ENCODE results near the gene TOX3.

TOX3 gene

GRCh38 chr16:52422307-52422706 lies 124.6 kb downstream of the TOX3 start:
- H3K36me3 ChIP-seq (ENCODE audit: control insufficient read depth, insufficient read depth, low read length): no peaks in the 10 kb centered on the region
- no peaks in the 10 kb centered on the region for H3K27me3 ChIP-seq (ENCODE audit: control insufficient read depth, insufficient read depth, low read length)
- no peak overlapping the region for H3K9ac ChIP-seq (ENCODE audit: low read length)
- no peak overlapping the region for H3K27ac ChIP-seq (ENCODE audit: low read depth, low read length)
- H3K9me3 ChIP-seq (ENCODE audit: control insufficient read depth, insufficient read depth, low read depth, low read length): 0 out of 2 replicates have a peak, but pooled peaks cover 3% of the 10 kb centered on the region
- no peaks in the 10 kb centered on the region for H3K4me1 ChIP-seq (ENCODE audit: control insufficient read depth, insufficient read depth, low read length)
- no peak overlapping the region for H3K4me3 ChIP-seq (ENCODE audit: low read depth, low read length)

- H3K4me1 ChIP-seq (ENCODE audit: control insufficient read depth, insufficient read depth, low read length): no peaks in the 10 kb centered on the region
- H3K36me3 ChIP-seq (ENCODE audit: control insufficient read depth, insufficient read depth, low read length): no peaks in the 10 kb centered on the region
- no peak overlapping the region for H3K27ac ChIP-seq (ENCODE audit: low read depth, low read length)
- no peak overlapping the region for H3K4me3 ChIP-seq (ENCODE audit: low read depth, low read length)
- no peak overlapping the region for H3K9ac ChIP-seq (ENCODE audit: low read length)
- peaks cover 15% of the 10 kb centered on the region for H3K9me3 ChIP-seq (ENCODE audit: control insufficient read depth, insufficient read depth, low read depth, low read length)
- no peaks in the 10 kb centered on the region for H3K27me3 ChIP-seq (ENCODE audit: control insufficient read depth, insufficient read depth, low read length)
Measured at GRCh38 chr16:52418201-52418600, 128.7 kb downstream of the TOX3 start.

- no peak overlapping the region for H3K27ac ChIP-seq (ENCODE audit: low read depth, low read length)
- H3K27me3 ChIP-seq (ENCODE audit: control insufficient read depth, insufficient read depth, low read length): no peaks in the 10 kb centered on the region
- H3K4me3 ChIP-seq (ENCODE audit: low read depth, low read length): no peak overlapping the region
- H3K9me3 ChIP-seq (ENCODE audit: control insufficient read depth, insufficient read depth, low read depth, low read length): peaks cover 15% of the 10 kb centered on the region
- no peaks in the 10 kb centered on the region for H3K36me3 ChIP-seq (ENCODE audit: control insufficient read depth, insufficient read depth, low read length)
- no peaks in the 10 kb centered on the region for H3K4me1 ChIP-seq (ENCODE audit: control insufficient read depth, insufficient read depth, low read length)
- H3K9ac ChIP-seq (ENCODE audit: low read length): no peak overlapping the region
Measured at GRCh38 chr16:52416888-52417287, 130.1 kb downstream of the TOX3 start.

- Histone ChIP-seq H3K9ac (ENCODE audit: low read length) (no peak overlapping the region), H3K36me3 (ENCODE audit: control insufficient read depth, insufficient read depth, low read length) (no peaks in the 10 kb centered on the region), H3K4me1 (ENCODE audit: control insufficient read depth, insufficient read depth, low read length) (no peaks in the 10 kb centered on the region), H3K9me3 (ENCODE audit: control insufficient read depth, insufficient read depth, low read depth, low read length) (peaks cover under 1% of the 10 kb centered on the region), H3K27ac (ENCODE audit: low read depth, low read length) (no peak overlapping the region), H3K4me3 (ENCODE audit: low read depth, low read length) (no peak overlapping the region), H3K27me3 (ENCODE audit: control insufficient read depth, insufficient read depth, low read length) (no peaks in the 10 kb centered on the region)
Measured at GRCh38 chr16:52411011-52411410, 135.9 kb downstream of the TOX3 start.

- no peaks in the 10 kb centered on the region for H3K9me3 ChIP-seq (ENCODE audit: control insufficient read depth, insufficient read depth, low read depth, low read length)
- H3K27me3 ChIP-seq (ENCODE audit: control insufficient read depth, insufficient read depth, low read length): no peaks in the 10 kb centered on the region
- H3K4me3 ChIP-seq (ENCODE audit: low read depth, low read length): no peak overlapping the region
- H3K9ac ChIP-seq (ENCODE audit: low read length): no peak overlapping the region
- H3K36me3 ChIP-seq (ENCODE audit: control insufficient read depth, insufficient read depth, low read length): no peaks in the 10 kb centered on the region
- H3K27ac ChIP-seq (ENCODE audit: low read depth, low read length): no peak overlapping the region
- no peaks in the 10 kb centered on the region for H3K4me1 ChIP-seq (ENCODE audit: control insufficient read depth, insufficient read depth, low read length)
Measured at GRCh38 chr16:52408191-52408845, 138.6 kb downstream of the TOX3 start.

GRCh38 chr16:52407778-52408177 lies 139.2 kb downstream of the TOX3 start:
- Histone ChIP-seq H3K4me3 (ENCODE audit: low read depth, low read length) (no peak overlapping the region), H3K36me3 (ENCODE audit: control insufficient read depth, insufficient read depth, low read length) (no peaks in the 10 kb centered on the region), H3K27me3 (ENCODE audit: control insufficient read depth, insufficient read depth, low read length) (no peaks in the 10 kb centered on the region), H3K27ac (ENCODE audit: low read depth, low read length) (no peak overlapping the region), H3K4me1 (ENCODE audit: control insufficient read depth, insufficient read depth, low read length) (no peaks in the 10 kb centered on the region), H3K9ac (ENCODE audit: low read length) (no peak overlapping the region), H3K9me3 (ENCODE audit: control insufficient read depth, insufficient read depth, low read depth, low read length) (no peaks in the 10 kb centered on the region)

GRCh38 chr16:52405441-52405840 lies 141.5 kb downstream of the TOX3 start:
- Histone ChIP-seq H3K27ac (ENCODE audit: low read depth, low read length) (no peak overlapping the region), H3K4me3 (ENCODE audit: low read depth, low read length) (no peak overlapping the region), H3K4me1 (ENCODE audit: control insufficient read depth, insufficient read depth, low read length) (no peaks in the 10 kb centered on the region), H3K36me3 (ENCODE audit: control insufficient read depth, insufficient read depth, low read length) (no peaks in the 10 kb centered on the region), H3K9me3 (ENCODE audit: control insufficient read depth, insufficient read depth, low read depth, low read length) (no peaks in the 10 kb centered on the region), H3K9ac (ENCODE audit: low read length) (no peak overlapping the region), H3K27me3 (ENCODE audit: control insufficient read depth, insufficient read depth, low read length) (no peaks in the 10 kb centered on the region)

- H3K4me1 ChIP-seq (ENCODE audit: control insufficient read depth, insufficient read depth, low read length): 0 out of 2 replicates have a peak, but pooled peaks cover 1% of the 10 kb centered on the region
- no peaks in the 10 kb centered on the region for H3K36me3 ChIP-seq (ENCODE audit: control insufficient read depth, insufficient read depth, low read length)
- no peak overlapping the region for H3K4me3 ChIP-seq (ENCODE audit: low read depth, low read length)
- no peak overlapping the region for H3K27ac ChIP-seq (ENCODE audit: low read depth, low read length)
- no peak overlapping the region for H3K9ac ChIP-seq (ENCODE audit: low read length)
- H3K27me3 ChIP-seq (ENCODE audit: control insufficient read depth, insufficient read depth, low read length): no peaks in the 10 kb centered on the region
- no peaks in the 10 kb centered on the region for H3K9me3 ChIP-seq (ENCODE audit: control insufficient read depth, insufficient read depth, low read depth, low read length)
Measured at GRCh38 chr16:52404546-52404945, 142.4 kb downstream of the TOX3 start.

GRCh38 chr16:52399116-52399515 lies 147.8 kb downstream of the TOX3 start:
- no peak overlapping the region for H3K9ac ChIP-seq (ENCODE audit: low read length)

GRCh38 chr16:52398491-52398960 lies 148.4 kb downstream of the TOX3 start:
- H3K36me3 ChIP-seq (ENCODE audit: control insufficient read depth, insufficient read depth, low read length): no peaks in the 10 kb centered on the region
- no peak overlapping the region for H3K4me3 ChIP-seq (ENCODE audit: low read depth, low read length)
- H3K4me1 ChIP-seq (ENCODE audit: control insufficient read depth, insufficient read depth, low read length): peaks cover 13% of the 10 kb centered on the region
- H3K27me3 ChIP-seq (ENCODE audit: control insufficient read depth, insufficient read depth, low read length): no peaks in the 10 kb centered on the region
- no peak overlapping the region for H3K9ac ChIP-seq (ENCODE audit: low read length)
- no peaks in the 10 kb centered on the region for H3K9me3 ChIP-seq (ENCODE audit: control insufficient read depth, insufficient read depth, low read depth, low read length)
- no peak overlapping the region for H3K27ac ChIP-seq (ENCODE audit: low read depth, low read length)

More at GRCh38 chr16:52399116-52399515, 147.8 kb downstream of the TOX3 start:
- Histone ChIP-seq H3K4me1 (ENCODE audit: control insufficient read depth, insufficient read depth, low read length) (peaks cover 13% of the 10 kb centered on the region), H3K36me3 (ENCODE audit: control insufficient read depth, insufficient read depth, low read length) (no peaks in the 10 kb centered on the region), H3K27me3 (ENCODE audit: control insufficient read depth, insufficient read depth, low read length) (no peaks in the 10 kb centered on the region), H3K4me3 (ENCODE audit: low read depth, low read length) (no peak overlapping the region), H3K9me3 (ENCODE audit: control insufficient read depth, insufficient read depth, low read depth, low read length) (no peaks in the 10 kb centered on the region), H3K27ac (ENCODE audit: low read depth, low read length) (no peak overlapping the region)

GRCh38 chr16:52398021-52398420 lies 148.9 kb downstream of the TOX3 start:
- Histone ChIP-seq H3K4me1 (ENCODE audit: control insufficient read depth, insufficient read depth, low read length) (peaks cover 13% of the 10 kb centered on the region), H3K9me3 (ENCODE audit: control insufficient read depth, insufficient read depth, low read depth, low read length) (no peaks in the 10 kb centered on the region), H3K9ac (ENCODE audit: low read length) (no peak overlapping the region), H3K4me3 (ENCODE audit: low read depth, low read length) (no peak overlapping the region), H3K27ac (ENCODE audit: low read depth, low read length) (no peak overlapping the region), H3K27me3 (ENCODE audit: control insufficient read depth, insufficient read depth, low read length) (no peaks in the 10 kb centered on the region), H3K36me3 (ENCODE audit: control insufficient read depth, insufficient read depth, low read length) (no peaks in the 10 kb centered on the region)

All from HUES6 (cell line).